ENCODE measurements around the gene EEF2K. TPM values are rescaled to one million over a fixed set of nuclear protein-coding genes. Genes with fewer than 3 reads are reported as not detected.

The EEF2K gene
- 16.2 and 22.5 TPM in 2 replicates for total RNA-seq (ENCODE audit: low replicate concordance)
- long read RNA-seq, partial matches to known transcripts: 0 of 4 reads
- long read RNA-seq, other reads (novel, unspliced or antisense): 4 of 4 reads

DNA sequence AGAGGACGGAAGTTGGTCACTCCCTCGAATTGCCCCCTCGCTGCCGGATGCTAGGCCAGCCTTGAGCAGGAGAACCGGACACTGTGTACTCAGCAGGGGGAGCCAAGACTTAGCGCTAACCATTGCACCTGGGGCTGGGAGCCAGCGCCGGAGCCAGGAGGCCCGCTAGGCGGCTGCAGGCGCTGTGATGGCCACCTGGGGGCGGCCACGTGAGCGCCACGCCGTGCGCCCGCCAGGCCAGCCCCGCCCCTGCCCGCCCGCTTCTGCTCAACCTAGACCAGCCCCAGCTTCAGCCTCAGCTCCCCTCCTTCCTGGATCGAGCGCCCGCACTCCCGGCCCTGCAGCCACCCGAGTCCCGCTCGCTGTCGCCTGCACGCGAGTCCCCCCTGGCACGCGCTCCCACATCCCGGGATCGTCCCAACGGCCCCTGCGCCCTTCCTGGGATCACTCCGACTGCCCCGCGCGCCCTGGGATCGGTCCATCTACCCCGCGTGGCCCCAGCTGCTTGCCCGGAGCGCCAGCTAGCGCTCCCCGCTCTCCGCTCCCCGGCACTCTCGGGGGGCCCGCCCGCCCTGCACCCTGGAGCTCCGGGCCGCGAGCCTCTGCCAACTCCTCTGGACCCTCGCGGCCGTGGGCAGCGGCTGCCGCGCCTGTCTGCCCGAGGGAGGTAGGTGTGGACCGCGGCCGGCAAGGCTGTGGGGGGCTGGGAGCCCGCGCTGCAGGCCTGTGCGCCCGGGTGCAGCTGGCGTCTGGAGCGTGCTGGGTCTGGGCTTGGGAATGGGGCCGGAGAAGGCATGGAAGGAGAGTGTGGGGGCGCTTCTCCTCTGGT, at the start of gene EEF2K:
Gene EEF2K, plus strand, starts transcription at position 266 of the 829 bp plus-strand sequence. CDS start 19,452 bp downstream, outside the sequence.
- Mint-ChIP-seq H3K4me1 (ENCODE audit: unreplicated experiment) (peaks cover 15% of the 10 kb centered on the region), H3K27ac (peak within 1 kb of the TSS; percentile 87), H3K9me3 (peaks cover 5% of the 10 kb centered on the region), H3K36me3 (peaks cover 4% of the 10 kb centered on the region), H3K4me3 (peak within 1 kb of the TSS; percentile 98), H3K27me3 (no peaks in the 10 kb centered on the region)
- peak; percentile 92 for DNase-seq (ENCODE audit: extremely low spot score, unreplicated experiment)
- TF ChIP-seq, protein P1, sequence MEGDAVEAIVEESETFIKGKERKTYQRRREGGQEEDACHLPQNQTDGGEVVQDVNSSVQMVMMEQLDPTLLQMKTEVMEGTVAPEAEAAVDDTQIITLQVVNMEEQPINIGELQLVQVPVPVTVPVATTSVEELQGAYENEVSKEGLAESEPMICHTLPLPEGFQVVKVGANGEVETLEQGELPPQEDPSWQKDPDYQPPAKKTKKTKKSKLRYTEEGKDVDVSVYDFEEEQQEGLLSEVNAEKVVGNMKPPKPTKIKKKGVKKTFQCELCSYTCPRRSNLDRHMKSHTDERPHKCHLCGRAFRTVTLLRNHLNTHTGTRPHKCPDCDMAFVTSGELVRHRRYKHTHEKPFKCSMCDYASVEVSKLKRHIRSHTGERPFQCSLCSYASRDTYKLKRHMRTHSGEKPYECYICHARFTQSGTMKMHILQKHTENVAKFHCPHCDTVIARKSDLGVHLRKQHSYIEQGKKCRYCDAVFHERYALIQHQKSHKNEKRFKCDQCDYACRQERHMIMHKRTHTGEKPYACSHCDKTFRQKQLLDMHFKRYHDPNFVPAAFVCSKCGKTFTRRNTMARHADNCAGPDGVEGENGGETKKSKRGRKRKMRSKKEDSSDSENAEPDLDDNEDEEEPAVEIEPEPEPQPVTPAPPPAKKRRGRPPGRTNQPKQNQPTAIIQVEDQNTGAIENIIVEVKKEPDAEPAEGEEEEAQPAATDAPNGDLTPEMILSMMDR (conservative IDR thresholded peaks at IDR 0.05): peak; percentile 88

DNA sequence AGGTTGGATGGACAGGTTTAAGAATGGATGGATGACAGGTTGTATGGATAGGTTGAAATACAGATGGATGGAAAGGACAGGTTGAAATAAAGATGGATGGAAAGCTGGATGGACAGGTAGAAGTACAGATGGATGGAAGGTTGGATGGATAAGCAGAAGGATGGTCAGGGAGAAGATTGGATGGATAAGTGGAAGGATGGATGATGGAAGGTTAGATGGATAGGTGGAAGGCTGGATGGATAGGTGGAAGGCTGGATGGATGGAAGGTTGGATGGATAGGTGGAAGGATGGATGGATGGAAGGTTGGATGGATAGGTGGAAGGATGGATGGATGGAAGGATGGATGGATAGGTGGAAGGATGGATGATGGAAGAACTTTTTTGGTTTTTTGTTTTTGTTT, 44.7 kb upstream of the EEF2K start:
- DNase-seq (ENCODE audit: extremely low spot score, unreplicated experiment): no peak
- H3K4me1 Mint-ChIP-seq (ENCODE audit: unreplicated experiment): no peaks in the 10 kb centered on the region
- H3K36me3 Mint-ChIP-seq: no peaks in the 10 kb centered on the region
- peak overlapping the region; percentile 16 for H3K4me3 Mint-ChIP-seq
- H3K9me3 Mint-ChIP-seq: no peaks in the 10 kb centered on the region
- TF ChIP-seq, protein P1 (conservative IDR thresholded peaks at IDR 0.05): no peak
- H3K27ac Mint-ChIP-seq: no peak overlapping the region
- H3K27me3 Mint-ChIP-seq: peaks cover 57% of the 10 kb centered on the region

DNA sequence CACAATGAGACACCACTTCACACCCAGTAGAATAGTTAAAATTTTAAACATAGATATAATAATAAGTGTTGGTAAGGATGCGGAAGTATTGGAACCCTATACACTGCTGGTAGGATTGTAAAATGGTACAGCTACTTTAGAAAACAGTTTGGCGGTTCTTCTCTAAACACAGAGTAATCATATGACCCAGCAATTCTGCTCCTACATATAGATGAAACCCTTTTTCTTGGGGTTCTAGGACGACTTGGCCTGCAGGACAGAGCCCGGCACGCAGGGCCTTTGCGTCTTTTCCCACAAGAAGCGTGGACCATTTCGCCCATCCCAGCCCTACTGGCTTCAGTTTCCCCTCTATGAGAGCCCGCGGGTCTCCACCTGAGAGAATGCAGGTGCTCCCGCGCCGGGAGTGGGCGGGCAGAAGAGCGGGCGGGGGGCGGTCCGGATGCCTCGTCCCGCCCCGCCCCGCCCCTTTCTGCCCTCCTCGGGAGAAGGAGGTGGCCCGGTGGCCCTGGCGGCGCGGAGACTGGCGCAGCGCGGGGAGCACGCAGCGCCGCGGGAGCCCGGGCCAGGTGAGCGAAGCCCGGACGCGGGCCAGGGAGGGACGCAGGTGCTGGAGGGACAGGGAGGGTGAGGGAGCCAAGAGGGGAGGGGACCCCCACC, 44.0 kb upstream of the EEF2K start, which contains the start of gene SDR42E2:
Gene SDR42E2, plus strand, starts transcription at position 508 of the 657 bp plus-strand sequence. CDS start 3,077 bp downstream, outside the sequence.
- Mint-ChIP-seq H3K9me3 (no peaks in the 10 kb centered on the region), H3K4me1 (ENCODE audit: unreplicated experiment) (no peaks in the 10 kb centered on the region), H3K27ac (no peak within 1 kb of the TSS), H3K4me3 (peak within 1 kb of the TSS; percentile 62), H3K27me3 (peaks cover 56% of the 10 kb centered on the region), H3K36me3 (no peaks in the 10 kb centered on the region)
- DNase-seq (ENCODE audit: extremely low spot score, unreplicated experiment): no peak
- TF ChIP-seq, protein P1 (conservative IDR thresholded peaks at IDR 0.05): no peak

DNA sequence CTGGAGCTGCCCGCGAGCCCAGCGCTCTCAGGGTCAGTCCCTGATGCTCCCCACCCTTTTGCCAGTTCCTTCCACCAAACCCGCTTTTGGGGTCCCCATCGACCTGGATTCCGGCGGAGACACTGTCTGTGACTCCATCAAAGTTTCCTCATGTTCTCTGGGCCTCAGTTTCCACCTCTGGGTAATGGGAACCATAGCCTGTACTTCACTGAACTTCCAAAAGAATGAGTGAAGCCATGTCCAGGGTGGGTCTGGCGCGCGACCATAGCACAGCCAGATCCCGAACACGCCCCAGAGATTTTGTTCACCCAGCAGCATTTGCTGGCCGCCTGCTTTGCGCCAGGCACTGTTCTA, 43.4 kb upstream of the EEF2K start:
- TF ChIP-seq, protein P1 (conservative IDR thresholded peaks at IDR 0.05): no peak
- no peak for DNase-seq (ENCODE audit: extremely low spot score, unreplicated experiment)
- Mint-ChIP-seq H3K36me3 (no peaks in the 10 kb centered on the region), H3K27me3 (peaks cover 56% of the 10 kb centered on the region), H3K4me1 (ENCODE audit: unreplicated experiment) (no peaks in the 10 kb centered on the region), H3K27ac (no peak overlapping the region), H3K9me3 (no peaks in the 10 kb centered on the region), H3K4me3 (no peak overlapping the region)

DNA sequence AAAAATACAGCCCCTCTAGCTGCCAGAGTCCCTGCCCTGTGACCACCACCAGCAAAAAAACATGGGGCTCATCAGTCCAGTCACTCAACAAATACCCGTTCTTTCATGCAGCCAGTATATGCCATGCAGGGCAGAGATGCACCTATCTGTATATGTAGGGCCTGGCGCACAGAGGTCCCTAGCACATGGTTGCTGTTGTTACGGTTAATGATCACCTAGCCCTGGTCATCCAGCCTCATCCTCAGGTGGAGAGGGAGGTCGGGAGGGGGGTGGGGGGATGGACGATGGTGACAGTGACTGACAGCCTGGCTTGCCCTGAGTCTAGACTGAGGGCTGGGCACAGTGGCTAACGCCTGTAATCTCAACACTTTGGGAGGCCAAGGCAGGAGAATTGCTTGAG, 42.3 kb upstream of the EEF2K start:
- H3K27me3 Mint-ChIP-seq: peaks cover 47% of the 10 kb centered on the region
- no peaks in the 10 kb centered on the region for H3K4me1 Mint-ChIP-seq (ENCODE audit: unreplicated experiment)
- TF ChIP-seq, protein P1 (conservative IDR thresholded peaks at IDR 0.05): no peak
- H3K9me3 Mint-ChIP-seq: no peaks in the 10 kb centered on the region
- H3K4me3 Mint-ChIP-seq: no peak overlapping the region
- H3K27ac Mint-ChIP-seq: no peak overlapping the region
- DNase-seq (ENCODE audit: extremely low spot score, unreplicated experiment): no peak
- H3K36me3 Mint-ChIP-seq: no peaks in the 10 kb centered on the region
